ENCODE data around the gene GPR22. TPM values are rescaled to one million over a fixed set of nuclear protein-coding genes. Genes with fewer than 3 reads are reported as not detected.

GPR22 gene
- total and polyA plus RNA-seq, 2 of the 4 experiments (the other 2 are of a cell fraction): not detected

DNA sequence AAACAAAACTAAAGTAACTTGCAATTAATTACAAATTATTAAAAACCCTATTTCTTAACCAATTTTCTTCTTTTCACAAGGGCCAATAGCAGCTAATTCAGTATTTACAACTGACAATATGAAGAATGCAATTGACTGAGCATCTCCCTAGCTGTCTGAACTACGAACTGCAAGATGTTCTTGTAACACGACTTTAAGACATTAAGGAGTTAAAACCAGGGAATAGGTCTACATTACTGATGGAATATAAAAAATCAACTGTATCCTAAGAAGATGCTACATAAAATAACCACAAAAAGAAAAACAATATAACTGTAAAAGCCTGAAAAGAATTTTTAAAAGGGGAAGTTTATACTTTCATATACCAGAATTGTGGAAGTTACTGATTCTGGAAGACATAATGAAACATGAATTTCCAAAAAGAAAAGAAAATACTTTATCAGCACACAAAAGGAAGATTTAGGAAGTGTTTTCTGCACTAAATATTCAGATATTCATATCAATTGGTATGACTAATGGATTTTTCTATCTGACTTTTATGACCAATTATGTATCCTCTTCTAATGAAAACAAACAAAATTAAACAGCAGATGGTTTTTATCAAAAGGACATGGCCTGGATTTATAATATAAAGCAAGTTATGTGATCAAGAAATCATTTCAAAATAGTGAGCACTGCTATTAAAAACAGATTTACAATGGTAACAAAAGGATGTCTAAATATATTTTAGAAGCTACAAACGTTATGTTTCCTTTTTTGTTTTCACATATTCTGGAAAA is 1.6 kb downstream of the GPR22 start:
- H4K8ac ChIP-seq (ENCODE audit: low read depth in 2 of 2, low read length in 2 of 2): no peak overlapping the region
- H3K14ac ChIP-seq (replicated peaks; ENCODE audit: low read depth, low read length): no peak overlapping the region
- H3K18ac ChIP-seq (ENCODE audit: low read depth, low read length): no peak overlapping the region
- DNase-seq: no peak
- no CpG with 5 or more reads among the region's 3 CpGs for WGBS, 2 experiments (ENCODE audit: extremely low coverage in 2 of 2, insufficient read length in 1 of 2)
- peaks cover 3% of the 10 kb centered on the region; the same call in 1 of the 2 replicates for H4K20me1 ChIP-seq (ENCODE audit: insufficient read depth, low read length)
- no peak overlapping the region for H4K91ac ChIP-seq (ENCODE audit: insufficient read depth, low read depth, low read length)
- H3K4ac ChIP-seq (ENCODE audit: low read depth, low read length): no peak overlapping the region
- H4K5ac ChIP-seq (ENCODE audit: low read depth, low read length): no peak overlapping the region
- H3K36me3 ChIP-seq (ENCODE audit: control insufficient read depth, insufficient read depth, low read length): no peaks in the 10 kb centered on the region
- POLR2A ChIA-PET (ENCODE audit: unreplicated experiment): no interaction called here
- no peak overlapping the region for H2AFZ ChIP-seq (replicated peaks; ENCODE audit: low read length, poor library complexity)
- no peak overlapping the region for H3K27ac ChIP-seq (ENCODE audit: insufficient read depth, low read length)
- H3K9me1 ChIP-seq (ENCODE audit: insufficient read depth, low read length): no peaks in the 10 kb centered on the region
- no peak overlapping the region for H2BK15ac ChIP-seq (ENCODE audit: low read depth, low read length)
- no peak overlapping the region for H2BK20ac ChIP-seq (ENCODE audit: low read depth, low read length)
- H3K4me1 ChIP-seq (ENCODE audit: control insufficient read depth, insufficient read depth, low read length): no peaks in the 10 kb centered on the region; the same call in 1 of the 2 replicates
- in situ Hi-C loops (cut with MboI; ENCODE audit: low sequenced_read_pairs) (no loop called here), dilution Hi-C loops (cut with HindIII; ENCODE audit: low sequenced_read_pairs, unreplicated experiment) (loop anchor here (25.0 kb wide), 1 partner anchor 241 kb away; no protein-coding TSS in a partner anchor), intact Hi-C loops (cut with micrococcal nuclease) (no loop called here)
- no peak overlapping the region for H2AK5ac ChIP-seq (ENCODE audit: low read depth, low read length)
- peaks cover 0 to 3% of the 10 kb centered on the region in 2 experiments; a peak in 2 of 4 replicates for H3K79me1 ChIP-seq (ENCODE audit: low read depth in 1 of 2, low read length in 2 of 2)
- no peaks in the 10 kb centered on the region for H3K9me3 ChIP-seq (ENCODE audit: control insufficient read depth, insufficient read depth, low read length)
- no peak overlapping the region for H3K56ac ChIP-seq (ENCODE audit: extremely low read depth, insufficient read depth, low read length)
- H3K23ac ChIP-seq (ENCODE audit: low read depth, low read length): no peak overlapping the region
- no peak overlapping the region for H3K9ac ChIP-seq (ENCODE audit: low read depth, low read length)
- H3K4me2 ChIP-seq (ENCODE audit: low read depth, low read length): no peak overlapping the region
- H3K4me3 ChIP-seq (ENCODE audit: insufficient read depth, low read depth, low read length): no peak overlapping the region
- H2AK9ac ChIP-seq (replicated peaks; ENCODE audit: low read depth, low read length, poor library complexity): no peak overlapping the region
- no peaks in the 10 kb centered on the region for H3K27me3 ChIP-seq (ENCODE audit: control insufficient read depth, insufficient read depth, low read length)
- BruUV-seq (replicated peaks): no TSS peak
- CTCF ChIA-PET: interaction anchor here (1.1 kb wide), 1 partner anchor 253 kb away, joined by 4 read pairs; no protein-coding TSS in a partner anchor
- H2BK5ac ChIP-seq (ENCODE audit: low read depth, low read length, poor library complexity, severe bottlenecking): no peak overlapping the region
- no peak overlapping the region for H2BK120ac ChIP-seq (ENCODE audit: low read depth, low read length)
- ATAC-seq (ENCODE audit: low read depth): no peak
- TF ChIP-seq, protein P1, sequence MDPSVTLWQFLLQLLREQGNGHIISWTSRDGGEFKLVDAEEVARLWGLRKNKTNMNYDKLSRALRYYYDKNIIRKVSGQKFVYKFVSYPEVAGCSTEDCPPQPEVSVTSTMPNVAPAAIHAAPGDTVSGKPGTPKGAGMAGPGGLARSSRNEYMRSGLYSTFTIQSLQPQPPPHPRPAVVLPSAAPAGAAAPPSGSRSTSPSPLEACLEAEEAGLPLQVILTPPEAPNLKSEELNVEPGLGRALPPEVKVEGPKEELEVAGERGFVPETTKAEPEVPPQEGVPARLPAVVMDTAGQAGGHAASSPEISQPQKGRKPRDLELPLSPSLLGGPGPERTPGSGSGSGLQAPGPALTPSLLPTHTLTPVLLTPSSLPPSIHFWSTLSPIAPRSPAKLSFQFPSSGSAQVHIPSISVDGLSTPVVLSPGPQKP (IDR thresholded peaks at IDR 0.05; ENCODE audit: borderline replicate concordance, low read depth, low read length): no peak
- TF ChIP-seq RCOR1 (IDR thresholded peaks at IDR 0.05; ENCODE audit: insufficient replicate concordance, low read length) (no peak), MAZ (IDR thresholded peaks at IDR 0.05; ENCODE audit: borderline replicate concordance, low read depth, low read length) (no peak), CEBPB (IDR thresholded peaks at IDR 0.05; ENCODE audit: low read depth, low read length) (no peak), SMC3 (IDR thresholded peaks at IDR 0.05; ENCODE audit: low read depth, low read length) (no peak), BHLHE40 (IDR thresholded peaks at IDR 0.05; ENCODE audit: low read depth, low read length) (no peak), POLR2A (IDR thresholded peaks at IDR 0.05; ENCODE audit: low read depth, low read length) (no peak), NFE2L2 (IDR thresholded peaks at IDR 0.05; ENCODE audit: low read depth, low read length) (no peak), RFX5 (IDR thresholded peaks at IDR 0.05; ENCODE audit: low read depth, low read length) (no peak), FOS (IDR thresholded peaks at IDR 0.05; ENCODE audit: low read depth, low read length) (no peak), MXI1 (IDR thresholded peaks at IDR 0.05; ENCODE audit: borderline replicate concordance, low read depth, low read length) (no peak), CHD1 (IDR thresholded peaks at IDR 0.05; ENCODE audit: low read depth, low read length) (no peak), RAD21 (IDR thresholded peaks at IDR 0.05; ENCODE audit: low read length) (no peak)
- TF ChIP-seq, protein P2, sequence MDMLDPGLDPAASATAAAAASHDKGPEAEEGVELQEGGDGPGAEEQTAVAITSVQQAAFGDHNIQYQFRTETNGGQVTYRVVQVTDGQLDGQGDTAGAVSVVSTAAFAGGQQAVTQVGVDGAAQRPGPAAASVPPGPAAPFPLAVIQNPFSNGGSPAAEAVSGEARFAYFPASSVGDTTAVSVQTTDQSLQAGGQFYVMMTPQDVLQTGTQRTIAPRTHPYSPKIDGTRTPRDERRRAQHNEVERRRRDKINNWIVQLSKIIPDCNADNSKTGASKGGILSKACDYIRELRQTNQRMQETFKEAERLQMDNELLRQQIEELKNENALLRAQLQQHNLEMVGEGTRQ (IDR thresholded peaks at IDR 0.05; ENCODE audit: low read depth, low read length): no peak
- TF ChIP-seq, protein P3, sequence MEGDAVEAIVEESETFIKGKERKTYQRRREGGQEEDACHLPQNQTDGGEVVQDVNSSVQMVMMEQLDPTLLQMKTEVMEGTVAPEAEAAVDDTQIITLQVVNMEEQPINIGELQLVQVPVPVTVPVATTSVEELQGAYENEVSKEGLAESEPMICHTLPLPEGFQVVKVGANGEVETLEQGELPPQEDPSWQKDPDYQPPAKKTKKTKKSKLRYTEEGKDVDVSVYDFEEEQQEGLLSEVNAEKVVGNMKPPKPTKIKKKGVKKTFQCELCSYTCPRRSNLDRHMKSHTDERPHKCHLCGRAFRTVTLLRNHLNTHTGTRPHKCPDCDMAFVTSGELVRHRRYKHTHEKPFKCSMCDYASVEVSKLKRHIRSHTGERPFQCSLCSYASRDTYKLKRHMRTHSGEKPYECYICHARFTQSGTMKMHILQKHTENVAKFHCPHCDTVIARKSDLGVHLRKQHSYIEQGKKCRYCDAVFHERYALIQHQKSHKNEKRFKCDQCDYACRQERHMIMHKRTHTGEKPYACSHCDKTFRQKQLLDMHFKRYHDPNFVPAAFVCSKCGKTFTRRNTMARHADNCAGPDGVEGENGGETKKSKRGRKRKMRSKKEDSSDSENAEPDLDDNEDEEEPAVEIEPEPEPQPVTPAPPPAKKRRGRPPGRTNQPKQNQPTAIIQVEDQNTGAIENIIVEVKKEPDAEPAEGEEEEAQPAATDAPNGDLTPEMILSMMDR (conservative IDR thresholded peaks at IDR 0.05; ENCODE audit: low read depth, low read length): no peak

Data from IMR-90 (cell line).